GM23338 (cell line): Measurements from ENCODE around the gene DIP2C.

Source experiments
- EZH2 ChIP-seq: fragments of 200-600 bp; sonication (generic); IDR thresholded peaks from one replicate; pipeline ENCODE4 v1.8.0; 2017; ENCODE audit warnings: antibody characterized with exemption, mild to moderate bottlenecking, low read depth; ENCODE audit not compliant: unreplicated experiment
- EZH2phosphoT487 ChIP-seq: fragments of 200-600 bp; sonication (generic); IDR thresholded peaks from one replicate; pipeline ENCODE4 v1.8.1; 2018; ENCODE audit warnings: antibody characterized with exemption; ENCODE audit not compliant: unreplicated experiment
- JUNB ChIP-seq: IDR thresholded peaks from one replicate; pipeline ENCODE4 v1.6.1; 2016; ENCODE audit warnings: antibody characterized with exemption; ENCODE audit not compliant: unreplicated experiment
- TF ChIP-seq, protein P1 (sequence below), 2 experiments: fragments of 200-600 bp in 1 of 2; sonication (generic) in 1 of 2; conservative IDR thresholded peaks; 2 replicates each; pipeline versions ENCODE4 v1.5.1 to v1.6.1; 2016 to 2017; ENCODE audit warnings: antibody characterized with exemption in 2 of 2, low read depth in 2 of 2, mild to moderate bottlenecking in 2 of 2, moderate library complexity in 1 of 2

DNA sequence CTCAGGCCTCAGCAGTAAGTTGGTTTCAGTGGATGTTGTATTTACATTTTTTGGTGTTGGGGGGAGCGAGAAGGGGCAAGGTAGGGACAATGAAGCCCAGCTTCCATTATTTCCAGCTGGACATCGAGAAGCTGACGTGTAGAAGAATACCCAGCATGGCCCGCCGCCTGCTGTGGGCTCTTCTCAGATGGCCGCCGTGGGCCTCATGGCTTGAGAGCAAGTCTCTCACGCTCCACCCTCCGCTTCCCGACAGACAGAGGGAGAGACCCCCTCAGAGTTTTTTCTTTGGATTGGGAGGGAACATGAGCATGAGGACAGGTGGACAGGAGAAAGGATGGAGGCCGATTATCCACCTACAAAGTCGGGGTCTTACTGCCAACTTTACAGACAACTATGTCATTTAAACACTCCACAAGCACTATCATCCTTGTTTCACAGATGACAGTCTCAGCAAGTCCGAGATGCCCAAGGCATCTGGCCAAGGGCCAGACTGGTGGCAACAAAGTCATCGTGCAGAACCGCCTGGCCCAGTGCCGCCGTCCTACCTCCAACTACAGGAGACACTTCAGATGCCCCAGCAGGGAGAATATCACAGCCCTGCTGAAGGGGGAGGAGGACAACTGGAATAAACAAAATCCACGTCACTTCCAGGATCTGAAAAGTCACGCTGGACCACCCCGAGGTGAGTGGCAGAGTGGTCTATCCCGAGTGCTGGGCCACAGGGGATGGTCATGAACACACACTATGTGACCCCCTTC is 195.9 kb downstream of the DIP2C start:
- TF ChIP-seq EZH2phosphoT487 (no peak), JUNB (no peak), EZH2 (no peak)
- TF ChIP-seq, protein P1, sequence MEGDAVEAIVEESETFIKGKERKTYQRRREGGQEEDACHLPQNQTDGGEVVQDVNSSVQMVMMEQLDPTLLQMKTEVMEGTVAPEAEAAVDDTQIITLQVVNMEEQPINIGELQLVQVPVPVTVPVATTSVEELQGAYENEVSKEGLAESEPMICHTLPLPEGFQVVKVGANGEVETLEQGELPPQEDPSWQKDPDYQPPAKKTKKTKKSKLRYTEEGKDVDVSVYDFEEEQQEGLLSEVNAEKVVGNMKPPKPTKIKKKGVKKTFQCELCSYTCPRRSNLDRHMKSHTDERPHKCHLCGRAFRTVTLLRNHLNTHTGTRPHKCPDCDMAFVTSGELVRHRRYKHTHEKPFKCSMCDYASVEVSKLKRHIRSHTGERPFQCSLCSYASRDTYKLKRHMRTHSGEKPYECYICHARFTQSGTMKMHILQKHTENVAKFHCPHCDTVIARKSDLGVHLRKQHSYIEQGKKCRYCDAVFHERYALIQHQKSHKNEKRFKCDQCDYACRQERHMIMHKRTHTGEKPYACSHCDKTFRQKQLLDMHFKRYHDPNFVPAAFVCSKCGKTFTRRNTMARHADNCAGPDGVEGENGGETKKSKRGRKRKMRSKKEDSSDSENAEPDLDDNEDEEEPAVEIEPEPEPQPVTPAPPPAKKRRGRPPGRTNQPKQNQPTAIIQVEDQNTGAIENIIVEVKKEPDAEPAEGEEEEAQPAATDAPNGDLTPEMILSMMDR (conservative IDR thresholded peaks at IDR 0.05; ENCODE audit: low read depth in 2 of 2), result no peak
